ENCODE measurements around the gene TCFL5.
"Not testable (repeated sequence)": the region's sequence is repeated elsewhere in the genome, so short reads cannot be mapped to it uniquely, and the experiment has no call there.

The TCFL5 gene

DNA sequence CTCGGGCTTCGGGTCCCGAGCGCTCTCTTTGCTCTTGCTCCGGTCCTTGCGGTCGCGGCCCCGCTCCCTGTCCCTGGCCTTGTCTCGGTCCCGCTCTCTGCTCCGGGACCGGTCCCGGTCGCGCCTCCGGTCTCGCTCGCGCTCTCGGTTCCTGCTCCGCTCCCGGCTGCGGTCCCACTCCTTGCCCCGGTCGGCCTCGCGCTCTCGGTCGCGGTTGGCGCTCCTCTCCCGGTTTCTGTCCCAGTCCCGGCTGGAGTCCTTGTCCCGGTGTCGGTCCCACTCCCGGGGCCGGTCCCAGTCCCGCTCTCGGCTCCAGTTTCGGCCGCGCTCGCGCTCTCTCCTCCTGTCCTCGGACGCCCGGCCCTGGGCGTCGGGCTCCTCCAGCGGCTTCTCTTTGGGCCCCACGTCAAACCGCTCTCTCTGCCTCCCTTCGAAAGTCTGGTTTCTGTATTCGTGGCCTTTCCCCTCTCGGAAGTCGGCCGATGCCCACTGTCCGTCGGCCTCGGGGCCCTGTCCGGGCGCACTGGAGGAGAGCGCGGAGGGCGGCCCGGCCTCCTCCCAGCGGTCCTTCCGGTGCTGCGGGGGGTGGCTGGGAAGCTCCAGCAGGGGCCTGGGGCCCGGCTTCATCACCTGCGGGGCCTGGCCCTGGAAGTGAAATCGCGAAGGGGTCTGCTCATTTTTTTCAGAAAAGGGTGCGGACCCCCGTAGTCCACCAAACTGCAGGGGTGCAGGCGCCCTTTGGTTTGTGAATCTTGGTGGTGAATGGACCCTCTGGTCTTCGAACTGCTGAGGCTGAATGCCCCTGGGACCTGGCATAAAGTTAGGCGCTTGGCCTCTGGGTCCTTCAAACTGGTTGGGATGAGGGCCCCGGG lies 17.9 kb upstream of the TCFL5 start:
- no peak for DNase-seq

DNA sequence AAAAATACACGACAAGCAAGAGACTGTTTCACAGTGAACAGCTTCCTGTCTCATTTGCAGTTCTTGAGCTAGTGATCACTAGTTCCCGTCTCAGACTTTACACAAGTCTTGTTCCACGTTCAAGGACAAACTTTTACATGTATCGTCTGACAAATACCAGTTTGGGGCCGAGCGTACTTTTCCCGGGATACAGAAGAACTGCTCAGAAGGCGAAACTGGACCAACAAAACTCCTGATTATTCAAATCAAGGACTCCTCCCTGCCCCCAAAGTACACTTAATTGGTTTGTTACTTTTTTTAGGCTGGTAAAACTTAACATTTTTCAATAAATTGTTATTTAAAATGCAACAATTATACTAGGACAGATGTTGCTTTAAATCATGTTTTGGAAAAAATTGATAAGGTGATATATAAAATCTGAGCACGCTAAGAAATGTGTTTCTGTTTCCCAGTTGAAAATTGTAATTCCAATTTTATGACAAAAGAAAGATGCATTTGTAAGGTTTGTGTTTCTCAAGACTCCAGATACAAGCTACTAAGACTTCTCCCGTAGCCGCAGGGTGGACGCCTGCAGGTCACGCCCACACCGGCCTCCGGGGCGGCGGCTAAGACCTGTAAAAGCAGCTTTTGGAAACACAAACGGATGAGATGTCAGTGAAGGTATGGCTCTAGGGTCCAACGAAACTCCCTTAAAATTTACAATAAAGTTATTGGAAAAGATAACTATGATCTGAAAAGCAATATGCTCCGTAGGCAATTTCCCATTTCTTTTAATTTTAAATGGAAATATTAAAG lies 16.8 kb upstream of the TCFL5 start:
- no peak for DNase-seq

DNA sequence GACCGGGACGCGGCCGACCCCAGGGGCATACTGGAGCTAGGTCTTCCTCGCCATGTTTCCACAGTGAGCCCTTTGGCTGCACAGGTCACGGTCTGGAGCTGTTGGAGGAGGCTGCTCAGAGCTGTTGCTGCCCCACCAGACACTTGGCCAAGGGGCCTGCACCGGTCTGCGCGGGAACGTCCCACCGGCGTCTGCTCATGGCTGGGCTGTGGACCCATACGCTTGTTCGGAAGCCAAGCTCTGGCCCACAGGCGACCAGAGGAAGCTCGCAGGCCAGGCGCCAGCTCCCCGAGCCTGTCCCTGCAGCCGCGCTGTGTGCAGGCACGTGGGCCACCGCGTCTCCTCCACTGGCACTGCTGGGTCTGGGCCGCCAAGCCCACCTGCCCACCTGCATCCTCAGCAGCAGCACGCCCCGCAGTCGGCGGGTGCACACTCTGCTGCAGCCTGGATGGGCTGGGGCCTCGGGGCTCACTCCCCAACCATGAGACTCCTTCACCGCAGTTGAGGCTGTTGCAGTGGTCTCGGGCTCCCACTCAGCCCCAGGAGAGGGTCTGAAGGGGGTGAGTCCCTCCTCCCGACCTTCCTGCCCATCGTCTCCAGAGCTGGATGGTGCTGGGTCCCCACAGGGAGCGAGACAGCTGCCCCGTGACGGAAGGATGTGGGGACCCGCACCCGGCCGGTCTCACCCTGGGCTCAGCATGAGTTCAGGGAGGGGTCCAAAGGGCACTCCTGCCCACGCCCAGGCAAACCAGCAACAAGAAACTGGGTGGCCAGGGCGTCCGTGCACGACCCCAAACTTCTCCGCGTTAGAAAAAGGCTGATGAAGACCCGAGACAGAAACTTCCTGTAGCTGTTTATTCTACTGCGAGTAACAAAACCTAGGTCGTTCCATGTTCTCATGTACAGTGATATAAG lies 15.5 kb upstream of the TCFL5 start:
- DNase-seq, result no peak

DNA sequence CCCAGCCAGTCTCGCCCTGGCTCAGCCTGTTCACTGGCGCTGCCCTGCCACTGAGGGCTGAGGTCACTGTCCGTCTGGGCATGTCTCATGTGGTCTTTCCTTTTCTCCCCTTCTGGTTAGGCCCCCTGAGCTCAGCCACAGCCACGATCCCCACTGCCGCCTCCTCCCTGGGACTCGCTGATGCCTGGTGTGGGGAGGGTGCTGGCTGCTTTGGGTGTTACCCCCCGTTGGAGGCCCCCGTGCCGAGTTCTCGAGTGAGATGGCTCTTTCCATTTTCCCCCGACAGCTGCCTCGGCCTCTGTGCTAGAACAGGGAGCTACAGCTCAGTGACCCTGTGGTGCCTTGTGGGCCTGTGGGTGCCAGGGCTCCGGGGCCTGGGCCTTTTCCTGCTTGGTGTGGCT lies 14.9 kb upstream of the TCFL5 start:
- DNase-seq, result no peak

DNA sequence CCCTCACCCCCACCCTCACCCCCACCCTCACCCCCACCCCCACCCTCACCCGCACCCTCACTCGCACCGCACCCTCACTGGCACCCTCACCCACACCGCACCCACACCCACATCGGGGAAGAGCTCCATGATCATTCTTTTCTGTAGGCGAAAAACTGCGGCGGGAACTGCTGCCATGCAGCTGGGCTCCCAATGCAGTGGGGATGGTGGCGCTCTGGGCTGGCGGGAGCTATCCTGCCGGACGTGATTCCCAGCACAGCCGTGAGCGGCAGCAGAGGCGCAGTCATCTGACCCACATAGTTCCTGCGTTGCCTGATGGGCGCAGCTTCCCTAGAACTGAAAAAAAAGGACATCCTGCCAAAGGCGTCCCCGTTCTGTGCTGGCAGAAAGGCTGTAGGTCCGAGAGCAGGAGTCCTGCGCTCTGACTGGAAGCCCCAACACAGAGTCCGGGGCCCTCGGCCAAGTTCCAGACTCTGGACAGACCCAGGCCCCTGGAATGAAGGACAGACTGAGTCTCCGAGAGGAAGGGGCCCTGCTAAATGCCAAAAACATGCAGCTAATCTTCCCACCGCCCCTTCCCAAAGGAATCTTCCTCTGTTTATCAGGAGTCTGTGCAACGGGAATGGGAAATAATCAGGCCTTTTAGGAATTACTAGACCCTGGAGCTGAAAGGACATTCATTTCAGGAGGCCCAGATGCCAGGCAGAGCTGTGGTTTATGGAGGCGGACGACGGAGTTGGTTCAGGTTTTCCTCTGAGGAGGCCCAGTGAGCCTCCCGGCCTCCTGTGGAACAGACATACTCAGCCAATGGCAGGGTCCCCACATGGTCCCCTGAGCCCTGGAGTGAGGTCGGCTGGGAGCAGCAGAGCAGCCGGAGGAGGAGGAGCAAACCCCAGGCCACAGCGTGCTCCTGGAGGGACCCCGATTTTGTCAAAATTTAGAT lies 14.1 kb upstream of the TCFL5 start:
- no peak for DNase-seq

DNA sequence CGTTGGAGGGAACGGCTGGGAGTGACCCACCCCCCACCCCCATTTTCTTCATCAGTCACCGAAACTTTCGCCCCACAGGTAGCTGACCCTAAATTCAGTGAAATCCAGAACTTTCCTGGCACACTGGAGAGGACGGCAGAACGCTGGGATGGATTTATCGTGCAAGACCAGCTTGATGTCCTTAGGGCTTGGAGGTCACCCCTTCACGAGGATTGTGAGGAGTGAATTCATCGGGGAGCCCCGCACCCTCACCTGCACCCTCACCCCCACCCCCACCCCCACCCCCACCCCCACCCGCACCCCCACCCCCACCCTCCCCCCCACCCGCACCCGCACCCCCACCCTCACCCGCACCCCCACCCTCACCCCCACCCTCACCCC lies 13.3 kb upstream of the TCFL5 start:
- DNase-seq, result no peak

DNA sequence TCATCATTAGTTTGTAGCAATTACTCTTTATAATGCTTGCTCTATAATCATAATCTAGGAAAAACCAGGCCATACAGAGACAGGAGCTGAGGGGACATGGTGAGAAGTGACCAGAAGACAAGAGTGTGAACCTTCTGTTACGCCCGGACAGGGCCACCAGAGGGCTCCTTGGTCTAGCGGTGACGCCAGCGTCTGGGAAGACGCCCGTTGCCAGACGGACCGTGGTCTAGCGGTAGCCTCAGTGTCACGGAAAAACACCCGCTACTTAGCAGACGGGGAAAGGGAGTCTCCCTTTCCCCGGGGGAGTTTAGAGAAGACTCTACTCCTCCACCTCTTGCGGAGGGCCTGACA lies 12.0 kb upstream of the TCFL5 start:
- DNase-seq, result not testable (repeated sequence)

DNA sequence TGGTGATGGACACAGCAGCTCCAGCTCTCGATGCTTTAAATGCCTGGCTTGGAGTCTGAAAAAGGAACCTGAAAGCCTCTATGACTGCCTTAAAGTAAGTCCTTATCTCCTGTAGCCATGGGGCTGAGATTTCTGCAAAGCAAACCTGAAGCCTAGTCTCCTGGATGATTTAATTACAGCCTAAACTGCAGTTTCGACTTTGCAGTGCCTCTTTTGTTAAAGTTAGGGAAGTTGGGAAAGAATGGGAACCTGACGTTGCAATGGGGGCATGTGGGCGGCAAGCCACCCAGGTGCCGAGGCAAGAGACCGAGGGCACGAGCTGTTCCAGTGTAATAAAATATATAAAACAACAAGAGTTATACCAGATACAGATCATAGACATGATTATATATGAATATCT lies 11.7 kb upstream of the TCFL5 start:
- no peak for DNase-seq

DNA sequence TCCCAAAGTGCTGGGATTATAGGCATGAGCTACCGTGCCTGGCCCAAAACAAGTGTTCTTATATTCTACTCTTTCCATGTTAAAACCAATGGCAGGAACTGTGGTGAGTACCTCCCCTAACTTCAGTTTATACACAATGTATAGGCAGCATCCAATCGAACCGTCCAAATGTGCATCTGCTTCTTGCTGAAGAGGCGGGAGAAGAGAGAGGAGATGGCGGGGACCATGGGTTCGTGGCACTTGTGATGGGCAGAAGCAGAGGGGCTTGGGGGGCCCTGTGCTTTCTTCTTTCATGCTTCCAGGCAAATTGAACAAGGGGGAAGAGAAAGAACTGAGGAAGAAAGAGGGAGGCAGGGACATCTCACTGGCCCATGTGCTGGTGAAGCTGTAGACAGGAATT lies 11.2 kb upstream of the TCFL5 start:
- DNase-seq, result no peak

DNA sequence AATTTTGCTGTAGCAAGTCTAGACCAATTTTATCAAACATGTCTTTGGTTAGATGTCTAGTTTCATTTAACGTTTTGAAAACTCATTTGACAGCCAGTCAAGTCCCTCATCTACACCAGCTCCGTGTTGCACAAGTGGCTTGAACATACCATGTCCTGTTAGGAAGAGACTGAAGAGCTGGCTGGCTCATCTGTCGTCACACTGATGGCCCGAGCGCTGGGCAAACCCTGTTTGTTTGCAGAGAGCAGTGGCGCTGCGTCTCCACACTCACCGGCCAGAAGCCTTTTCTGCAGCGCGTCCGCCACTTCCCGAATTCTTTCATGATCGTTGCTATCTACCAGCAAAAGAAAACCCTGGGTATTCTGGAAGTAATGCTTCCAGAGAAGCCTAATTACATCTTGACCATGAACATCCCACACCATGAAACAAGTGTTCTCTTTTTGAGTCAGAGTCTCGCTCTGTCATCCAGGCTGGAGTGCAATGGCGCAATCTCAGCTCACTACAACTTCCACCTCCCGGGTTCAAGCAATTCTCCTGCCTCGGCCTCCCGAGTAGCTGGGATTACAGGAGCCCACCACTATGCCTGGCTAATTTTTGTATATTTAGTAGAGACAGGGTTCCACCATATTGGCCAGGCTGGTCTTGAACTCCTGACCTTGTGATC lies 10.7 kb upstream of the TCFL5 start:
- no peak for DNase-seq

DNA sequence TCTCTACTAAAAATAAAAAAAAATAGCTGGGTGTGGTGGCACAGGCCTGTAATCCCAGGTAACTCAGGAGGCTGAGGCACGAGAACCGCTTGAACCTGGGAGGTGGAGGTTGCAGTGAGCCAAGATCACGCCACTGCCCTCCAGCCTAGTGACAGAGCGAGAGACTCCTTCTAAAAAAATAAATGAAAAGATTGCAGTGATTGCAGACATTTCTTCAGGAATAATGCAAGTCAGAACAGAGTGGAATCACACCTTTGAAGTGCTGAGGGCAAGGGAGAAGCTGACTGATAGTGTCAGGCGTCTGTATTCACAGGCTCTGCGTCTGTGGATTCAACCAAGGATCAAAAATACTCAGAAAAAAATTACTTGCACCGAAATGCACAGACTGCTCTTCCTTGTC lies 2.6 kb upstream of the TCFL5 start:
- DNase-seq, result no peak

DNA sequence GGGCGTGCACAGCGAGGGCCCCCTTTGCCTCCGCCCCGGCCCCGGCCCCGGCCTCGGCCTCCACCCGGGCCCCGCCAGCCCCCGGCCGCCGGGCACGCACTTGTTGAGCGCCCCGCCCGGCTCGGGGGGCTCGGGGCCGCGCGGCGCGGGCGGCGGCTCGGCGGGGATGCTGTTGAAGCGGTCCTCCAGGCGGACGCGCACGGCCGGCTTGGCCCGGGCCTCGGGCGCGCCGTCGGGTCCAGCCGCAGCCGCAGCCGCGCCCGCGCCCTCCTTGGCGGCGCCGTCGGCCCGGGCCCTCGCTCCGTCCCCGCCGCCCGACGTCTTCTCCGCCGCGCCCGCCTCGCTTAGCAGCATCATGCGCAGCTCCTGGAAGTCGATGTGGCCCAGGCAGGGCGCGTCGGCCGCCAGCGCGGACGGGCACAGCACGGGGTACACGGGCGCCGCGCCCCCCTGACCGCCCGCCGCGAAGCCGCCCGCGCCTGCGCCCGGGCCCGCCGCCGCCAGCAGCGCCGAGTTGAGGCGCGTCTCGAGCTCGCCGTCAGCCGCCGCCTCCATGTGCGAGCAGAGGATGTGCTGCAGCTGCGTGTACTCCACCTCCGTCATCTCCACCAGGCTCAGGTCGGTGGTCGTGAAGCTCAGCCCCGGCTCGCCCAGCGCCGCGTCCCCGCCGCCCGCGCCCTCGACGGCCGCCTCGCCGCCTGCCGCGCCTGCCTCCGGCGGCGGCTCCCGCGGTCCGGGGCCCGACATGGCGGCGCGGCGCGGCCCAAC lies 514 bp downstream of the TCFL5 start:
- no peak for DNase-seq

DNA sequence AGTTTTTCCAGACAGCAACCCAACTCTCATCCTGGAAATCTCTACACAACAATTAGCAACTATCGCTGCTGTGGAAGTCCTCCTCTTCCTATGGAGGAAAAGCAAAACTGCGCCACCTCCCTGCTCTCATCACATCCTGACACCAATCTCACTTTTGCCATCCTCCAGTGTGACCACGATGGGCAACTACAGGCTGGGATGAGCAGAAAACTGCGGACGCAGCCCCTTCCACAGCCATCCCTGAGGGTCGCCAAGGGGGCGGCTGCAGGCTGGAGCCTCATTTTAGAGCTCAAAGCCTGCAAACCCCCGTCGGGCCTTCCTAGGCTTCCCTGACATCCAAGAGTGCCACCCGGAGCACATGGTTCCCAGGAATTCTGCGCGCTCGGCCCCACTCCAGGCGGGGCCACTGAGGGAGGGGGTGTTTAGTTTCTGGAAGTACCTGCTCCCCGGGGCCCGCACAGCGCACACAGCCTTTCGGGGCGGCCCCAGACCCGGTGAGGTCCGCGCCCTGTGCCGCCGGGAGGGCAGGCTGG lies 1.2 kb downstream of the TCFL5 start:
- DNase-seq, result no peak

DNA sequence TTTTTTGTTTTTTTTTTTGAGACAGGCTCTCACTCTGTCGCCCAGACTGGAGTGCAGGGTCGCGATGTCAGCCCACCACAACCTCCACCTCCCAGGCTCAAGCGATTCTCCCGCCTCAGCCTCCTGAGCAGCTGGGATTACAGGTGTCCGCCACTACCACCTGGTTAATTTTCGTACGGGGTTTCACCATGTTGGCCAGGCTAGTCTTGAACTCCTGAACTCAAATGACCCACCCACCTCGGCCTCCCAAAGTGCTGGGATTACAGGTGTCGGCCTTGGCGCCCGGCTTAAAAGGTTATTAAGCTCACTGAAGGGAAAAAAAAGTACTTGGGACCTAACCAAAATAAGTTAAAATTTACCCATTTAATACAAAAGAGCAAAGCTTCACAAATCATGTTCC lies 1.9 kb downstream of the TCFL5 start:
- no peak for DNase-seq

DNA sequence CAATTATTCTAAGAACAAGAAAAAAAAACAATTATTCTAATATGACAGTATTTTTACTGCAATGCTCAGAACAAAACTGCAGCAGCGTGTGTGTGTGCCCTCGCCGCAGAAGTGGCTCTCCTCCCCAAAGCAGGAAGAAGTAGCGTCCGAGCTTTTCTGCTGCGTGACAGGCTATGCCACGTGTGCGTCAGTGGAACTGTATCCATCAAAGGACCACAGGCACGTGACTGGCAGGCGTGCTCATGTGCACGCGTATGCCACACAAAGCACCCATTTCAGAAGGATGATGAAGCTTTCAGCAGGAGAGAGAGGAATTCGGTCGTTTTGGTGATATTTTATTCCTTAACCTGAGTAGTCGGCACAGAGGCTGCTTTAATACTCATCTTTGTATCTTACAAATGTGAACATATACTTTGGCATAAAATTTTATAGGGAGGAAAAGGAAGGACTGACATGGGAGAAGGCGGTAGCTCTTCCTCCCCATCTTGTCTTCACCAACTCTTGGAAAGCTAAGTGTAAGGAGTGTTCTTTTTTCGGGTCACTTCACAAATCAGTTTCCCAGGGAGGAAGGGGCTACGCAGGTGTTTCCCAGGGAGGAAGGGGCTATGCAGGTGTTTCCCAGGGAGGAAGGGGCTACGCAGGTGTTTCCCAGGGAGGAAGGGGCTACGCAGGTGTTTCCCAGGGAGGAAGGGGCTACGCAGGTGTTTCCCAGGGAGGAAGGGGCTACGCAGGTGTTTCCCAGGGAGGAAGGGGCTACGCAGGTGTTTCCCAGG lies 3.4 kb downstream of the TCFL5 start:
- DNase-seq, result no peak

DNA sequence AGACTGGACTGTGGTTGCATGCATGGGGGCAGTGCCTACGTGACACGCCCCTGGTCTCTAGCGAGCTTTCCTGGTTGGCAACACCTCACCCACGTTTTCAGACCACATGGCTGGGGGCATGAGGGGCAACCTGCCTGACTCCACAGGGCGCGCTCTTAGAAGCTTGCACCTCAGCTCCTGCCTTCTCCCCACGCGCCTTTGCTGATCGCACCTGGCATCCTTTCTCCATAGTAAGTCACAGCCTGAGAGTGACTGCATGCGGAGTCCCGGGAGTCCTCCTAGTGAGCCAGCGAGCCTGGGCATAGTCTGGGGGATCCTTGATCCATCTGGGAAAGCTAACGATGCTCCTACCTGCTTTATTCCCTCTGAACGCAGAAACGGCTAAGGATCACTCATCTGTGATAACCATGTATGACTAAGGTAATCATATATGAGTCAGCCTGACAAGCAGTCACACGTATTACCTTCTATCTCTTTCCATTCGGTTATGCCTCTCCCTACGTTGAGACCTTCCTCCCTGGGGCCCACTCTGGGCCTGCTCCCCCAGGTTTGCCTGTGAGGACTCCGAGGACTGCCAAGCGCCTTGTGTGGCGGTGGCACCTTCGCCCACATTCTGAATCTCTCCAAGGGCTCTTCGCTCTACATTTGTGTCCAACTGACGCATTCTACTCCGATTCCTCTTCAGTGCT lies 4.5 kb downstream of the TCFL5 start:
- no peak for DNase-seq

DNA sequence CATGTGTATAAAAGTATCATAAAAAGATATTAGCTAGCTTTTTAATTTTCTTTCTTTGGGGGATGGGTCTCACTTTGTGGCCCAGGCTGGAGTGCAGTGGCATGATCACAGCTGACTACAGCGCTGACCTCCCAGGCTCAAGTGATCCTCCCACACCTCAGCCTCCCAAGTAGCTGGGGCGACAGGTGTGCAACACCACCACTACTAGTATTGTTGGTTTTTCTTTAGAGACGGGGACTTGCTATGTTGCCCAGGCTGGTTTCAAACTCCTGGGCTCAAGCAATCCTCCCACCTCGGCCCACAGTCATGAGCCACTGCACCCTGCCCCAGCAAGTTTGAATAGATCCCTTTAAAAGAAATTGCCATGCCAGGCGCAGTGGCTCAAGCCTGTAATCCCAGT lies 6.5 kb downstream of the TCFL5 start:
- DNase-seq, result no peak

DNA sequence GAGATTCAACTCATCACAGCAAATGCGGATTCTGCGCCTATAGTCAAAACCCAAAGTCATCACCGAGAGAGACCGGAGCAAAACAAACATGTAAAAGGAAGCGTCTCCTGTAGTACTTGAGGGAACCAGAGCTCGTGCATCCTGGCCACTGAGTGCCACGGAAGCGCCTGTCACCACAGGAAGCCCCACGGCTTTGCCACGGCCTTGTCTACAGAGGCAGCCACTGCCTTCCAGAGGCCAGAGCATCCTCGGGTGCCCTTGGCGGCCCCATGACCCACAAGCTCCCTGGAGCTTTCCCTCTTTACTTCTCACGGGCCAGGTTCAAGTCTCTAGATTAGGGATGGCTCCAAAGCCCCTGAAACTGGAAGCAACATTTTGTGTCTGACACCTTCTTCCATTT lies 7.5 kb downstream of the TCFL5 start:
- DNase-seq, result no peak

DNA sequence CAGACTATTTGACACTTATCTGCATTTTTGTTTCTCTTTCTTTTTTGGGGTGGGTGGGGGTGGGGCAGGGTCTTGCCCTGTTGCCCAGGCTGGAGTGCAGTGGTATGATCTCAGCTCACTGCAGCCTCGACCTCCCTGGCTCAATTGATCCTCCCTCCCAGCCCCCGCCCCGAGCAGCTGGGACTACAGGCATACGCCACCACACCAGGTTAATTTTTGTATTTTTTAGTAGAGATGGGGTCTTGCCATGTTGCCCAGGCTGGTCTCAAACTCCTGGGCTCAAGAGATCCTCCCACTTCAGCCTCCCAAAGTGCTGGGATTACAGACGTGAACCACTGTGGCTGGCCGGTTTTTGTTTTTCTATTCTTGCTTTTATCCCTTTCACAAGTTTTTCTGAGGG lies 8.3 kb downstream of the TCFL5 start:
- DNase-seq, result not testable (repeated sequence)

Measured in activated CD8-positive, alpha-beta memory T cell treated with anti-CD3 and anti-CD28 coated beads for 24 hours (primary cell).